Immature natural killer cell (primary cell): ENCODE measurements around the gene MOB3B. TPM values are rescaled to one million over a fixed set of nuclear protein-coding genes. Genes with fewer than 3 reads are reported as not detected.
"Not testable (repeated sequence)": the region's sequence is repeated elsewhere in the genome, so short reads cannot be mapped to it uniquely, and the experiment has no call there.

Experiments used
- DNase-seq, 3 donors: peaks; one replicate each; pipeline ENCODE4 v3.0.0; 2022; ENCODE audit warnings: mixed read lengths in 1 of 3
- H3K27ac Mint-ChIP-seq, 6 donors: one replicate each; pipeline ENCODE4 v1.8.0; 2020; ENCODE audit warnings: mixed read lengths in 6 of 6, mild to moderate bottlenecking in 5 of 6, inconsistent platforms in 4 of 6, moderate library complexity in 3 of 6
- H3K27me3 Mint-ChIP-seq, 3 donors: one replicate each; pipeline ENCODE4 v1.8.0; 2020 to 2021; ENCODE audit warnings: low read depth in 3 of 3, mild to moderate bottlenecking in 3 of 3, mixed read lengths in 3 of 3, moderate library complexity in 3 of 3, inconsistent platforms in 1 of 3
- H3K36me3 Mint-ChIP-seq, 3 donors: one replicate each; pipeline ENCODE4 v1.8.0; 2020; ENCODE audit warnings: mixed read lengths in 3 of 3, inconsistent platforms in 2 of 3, mild to moderate bottlenecking in 2 of 3
- H3K4me1 Mint-ChIP-seq, 2 donors: one replicate each; pipeline ENCODE4 v1.8.0; 2020; ENCODE audit warnings: inconsistent platforms in 2 of 2, mild to moderate bottlenecking in 2 of 2, mixed read lengths in 2 of 2, moderate library complexity in 1 of 2
- H3K4me3 Mint-ChIP-seq, 5 donors: one replicate each; pipeline ENCODE4 v1.8.0; 2020; ENCODE audit warnings: mild to moderate bottlenecking in 5 of 5, mixed read lengths in 5 of 5, inconsistent platforms in 3 of 5, moderate library complexity in 3 of 5
- H3K9me3 Mint-ChIP-seq, 6 donors: one replicate each; pipeline ENCODE4 v1.8.0; 2020; ENCODE audit warnings: mild to moderate bottlenecking in 6 of 6, mixed read lengths in 6 of 6, inconsistent platforms in 4 of 6, moderate library complexity in 3 of 6
- polyA plus RNA-seq, 3 donors: library from polyadenylated mRNA; unstranded; fragments of 300-500 nt; fragmentation: Illumina TruSeq; gene quantifications; one replicate each; pipeline ENCODE4 v1.2.3, GENCODE V29; 2021

The MOB3B gene
- polyA plus RNA-seq, 3 donors from 2014 or later: 0.03 to 0.27 TPM; not detected in 1

- no peaks in the 10 kb centered on the region for H3K36me3 Mint-ChIP-seq
- peaks cover 0 to 8% (median 0%) of the 10 kb centered on the region in 6 donors for H3K9me3 Mint-ChIP-seq
- H3K27ac Mint-ChIP-seq: no peak overlapping the region
- H3K4me1 Mint-ChIP-seq: no peaks in the 10 kb centered on the region
- H3K4me3 Mint-ChIP-seq: no peak overlapping the region
- no peak for DNase-seq
- peaks cover 1 to 5% (median 3%) of the 10 kb centered on the region in 3 donors for H3K27me3 Mint-ChIP-seq
These were observed 57.4 kb downstream of the MOB3B start for GRCh38 chr9:27472195-27472594.

- Mint-ChIP-seq H3K27me3 (peaks cover 1 to 5% (median 3%) of the 10 kb centered on the region in 3 donors), H3K9me3 (peaks cover 0 to 3% (median 0%) of the 10 kb centered on the region in 6 donors), H3K4me3 (no peak overlapping the region), H3K36me3 (no peaks in the 10 kb centered on the region), H3K4me1 (no peaks in the 10 kb centered on the region), H3K27ac (no peak overlapping the region)
- no peak for DNase-seq
These were observed 57.8 kb downstream of the MOB3B start for GRCh38 chr9:27471789-27472188.

GRCh38 chr9:27471366-27471765, 58.2 kb downstream of the MOB3B start:
- no peak for DNase-seq
- Mint-ChIP-seq H3K4me3 (no peak overlapping the region), H3K4me1 (no peaks in the 10 kb centered on the region), H3K9me3 (peaks cover 0 to 3% (median 0%) of the 10 kb centered on the region in 6 donors), H3K27me3 (peaks cover 1 to 5% (median 3%) of the 10 kb centered on the region in 3 donors), H3K36me3 (no peaks in the 10 kb centered on the region), H3K27ac (no peak overlapping the region)

DNA sequence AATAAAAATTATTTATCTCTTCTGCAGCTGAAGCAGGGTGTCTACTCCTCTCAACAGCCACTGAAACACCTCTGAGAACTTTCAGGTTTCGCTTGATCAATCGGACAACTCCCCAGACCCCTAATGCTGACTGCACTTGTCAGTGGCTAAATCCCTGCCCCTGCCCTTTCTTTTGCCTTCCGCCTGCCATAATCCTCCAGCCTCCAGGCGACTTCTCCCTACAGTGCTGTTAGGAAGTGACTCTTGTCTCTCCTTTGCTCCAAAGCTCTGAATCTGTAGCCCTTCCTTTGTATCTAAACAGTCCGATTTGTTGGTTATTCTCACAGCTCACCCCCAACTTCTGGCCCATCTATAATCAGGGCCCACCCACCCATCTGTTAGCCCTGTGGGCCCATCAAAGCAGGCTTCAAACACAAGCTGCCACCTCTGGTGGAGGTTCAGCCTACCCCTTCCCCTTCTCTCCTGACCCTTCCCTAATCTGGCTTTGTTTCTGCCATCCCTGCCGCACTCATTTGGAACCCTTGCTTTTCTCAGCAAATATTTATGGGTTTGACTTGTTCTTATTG, 59.2 kb downstream of the MOB3B start:
- H3K4me3 Mint-ChIP-seq: no peak overlapping the region
- no peaks in the 10 kb centered on the region for H3K36me3 Mint-ChIP-seq
- no peaks in the 10 kb centered on the region for H3K4me1 Mint-ChIP-seq
- H3K27me3 Mint-ChIP-seq: peaks cover 1 to 5% (median 3%) of the 10 kb centered on the region in 3 donors
- no peak overlapping the region for H3K27ac Mint-ChIP-seq
- H3K9me3 Mint-ChIP-seq: peaks cover 0 to 3% (median 0%) of the 10 kb centered on the region in 6 donors
- no peak for DNase-seq

DNA sequence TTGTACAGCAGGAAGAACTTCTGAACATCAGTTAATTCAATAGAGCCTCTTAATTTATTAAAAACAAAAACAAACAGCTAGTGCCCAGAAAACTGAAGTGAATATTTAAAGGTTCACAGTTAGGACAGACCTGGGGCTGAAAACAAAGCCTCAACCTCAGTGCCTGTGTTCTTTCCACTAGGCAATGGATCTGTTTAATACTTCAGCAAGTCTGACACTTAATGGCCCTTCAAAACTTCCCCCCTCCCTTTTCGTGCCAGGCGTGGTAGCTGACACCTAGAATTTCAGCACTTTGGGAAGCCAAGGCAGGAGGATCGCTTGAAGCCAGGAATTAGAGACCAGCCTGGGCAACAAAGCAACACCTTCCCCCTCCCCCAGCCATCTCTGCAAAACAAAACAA, 60.1 kb downstream of the MOB3B start:
- Mint-ChIP-seq H3K27ac (no peak overlapping the region), H3K4me1 (no peaks in the 10 kb centered on the region), H3K4me3 (no peak overlapping the region), H3K36me3 (no peaks in the 10 kb centered on the region), H3K27me3 (peaks cover 2 to 5% (median 3%) of the 10 kb centered on the region in 3 donors), H3K9me3 (peaks cover 0 to 3% (median 0%) of the 10 kb centered on the region in 6 donors)
- DNase-seq: no peak

GRCh38 chr9:27468462-27469110, 61.0 kb downstream of the MOB3B start:
- H3K4me1 Mint-ChIP-seq: no peaks in the 10 kb centered on the region
- no peaks in the 10 kb centered on the region for H3K36me3 Mint-ChIP-seq
- no peak for DNase-seq
- no peak overlapping the region for H3K4me3 Mint-ChIP-seq
- H3K27ac Mint-ChIP-seq: no peak overlapping the region
- H3K9me3 Mint-ChIP-seq: peaks cover 0 to 3% (median 0%) of the 10 kb centered on the region in 6 donors
- peaks cover 2 to 5% (median 3%) of the 10 kb centered on the region in 3 donors for H3K27me3 Mint-ChIP-seq

GRCh38 chr9:27468000-27468399, 61.6 kb downstream of the MOB3B start:
- H3K4me1 Mint-ChIP-seq: no peaks in the 10 kb centered on the region
- DNase-seq: no peak
- H3K9me3 Mint-ChIP-seq: peaks cover 0 to 3% (median 0%) of the 10 kb centered on the region in 6 donors
- no peak overlapping the region for H3K27ac Mint-ChIP-seq
- peaks cover 2 to 5% (median 3%) of the 10 kb centered on the region in 3 donors for H3K27me3 Mint-ChIP-seq
- no peaks in the 10 kb centered on the region for H3K36me3 Mint-ChIP-seq
- H3K4me3 Mint-ChIP-seq: no peak overlapping the region

- H3K4me1 Mint-ChIP-seq: no peaks in the 10 kb centered on the region
- DNase-seq: no peak
- no peaks in the 10 kb centered on the region for H3K36me3 Mint-ChIP-seq
- H3K9me3 Mint-ChIP-seq: peaks cover 0 to 3% (median 0%) of the 10 kb centered on the region in 6 donors
- no peak overlapping the region for H3K4me3 Mint-ChIP-seq
- peaks cover 2 to 5% (median 3%) of the 10 kb centered on the region in 3 donors for H3K27me3 Mint-ChIP-seq
- H3K27ac Mint-ChIP-seq: no peak overlapping the region
These were observed 62.1 kb downstream of the MOB3B start for GRCh38 chr9:27467486-27467885.

- not testable (repeated sequence) for DNase-seq, H3K4me1 Mint-ChIP-seq, H3K27me3 Mint-ChIP-seq, H3K9me3 Mint-ChIP-seq, H3K27ac Mint-ChIP-seq, H3K36me3 Mint-ChIP-seq, H3K4me3 Mint-ChIP-seq
These were observed 63.1 kb downstream of the MOB3B start for GRCh38 chr9:27466516-27466915.

- H3K36me3 Mint-ChIP-seq, H3K27me3 Mint-ChIP-seq, H3K4me1 Mint-ChIP-seq, DNase-seq, H3K27ac Mint-ChIP-seq, H3K4me3 Mint-ChIP-seq, H3K9me3 Mint-ChIP-seq: not testable (repeated sequence)
These were observed 64.7 kb downstream of the MOB3B start for GRCh38 chr9:27464950-27465349.

- Mint-ChIP-seq H3K4me3 (no peak overlapping the region), H3K27ac (no peak overlapping the region), H3K9me3 (peaks cover 0 to 2% (median 0%) of the 10 kb centered on the region in 6 donors), H3K4me1 (no peaks in the 10 kb centered on the region), H3K27me3 (peaks cover 2 to 6% (median 3%) of the 10 kb centered on the region in 3 donors), H3K36me3 (no peaks in the 10 kb centered on the region)
- no peak for DNase-seq
These were observed 66.8 kb downstream of the MOB3B start for GRCh38 chr9:27462846-27463245.

DNA sequence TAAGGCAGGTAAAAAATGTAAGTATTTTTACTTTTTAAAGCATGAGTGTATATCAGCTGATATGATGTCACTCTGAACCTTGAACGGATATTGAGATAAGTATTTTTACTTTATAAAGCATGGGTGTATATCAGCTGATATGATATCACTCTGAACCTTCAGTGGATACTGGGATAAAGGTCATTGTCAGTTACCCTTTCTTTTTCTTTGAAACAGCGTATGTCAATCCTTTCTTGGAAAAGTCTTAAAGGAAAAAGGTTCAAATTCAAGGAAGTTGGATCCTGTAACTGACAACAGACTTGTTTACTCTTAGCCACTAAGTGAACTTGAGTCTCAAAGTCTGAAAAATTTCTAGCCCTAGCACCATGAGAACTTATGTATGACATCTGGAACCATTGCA, 67.2 kb downstream of the MOB3B start:
- DNase-seq: no peak
- H3K4me1 Mint-ChIP-seq: peaks cover 2 to 4% of the 10 kb centered on the region in 2 donors
- H3K9me3 Mint-ChIP-seq: peaks cover 0 to 2% (median 0%) of the 10 kb centered on the region in 6 donors
- H3K36me3 Mint-ChIP-seq: no peaks in the 10 kb centered on the region
- H3K4me3 Mint-ChIP-seq: no peak overlapping the region
- H3K27me3 Mint-ChIP-seq: peaks cover 2 to 6% (median 3%) of the 10 kb centered on the region in 3 donors
- no peak overlapping the region for H3K27ac Mint-ChIP-seq

GRCh38 chr9:27460226-27461023, 69.2 kb downstream of the MOB3B start:
- peaks cover 0 to 6% (median 2%) of the 10 kb centered on the region in 3 donors for H3K27me3 Mint-ChIP-seq
- no peak overlapping the region for H3K27ac Mint-ChIP-seq
- H3K4me1 Mint-ChIP-seq: peaks cover 2 to 8% of the 10 kb centered on the region in 2 donors
- no peak overlapping the region for H3K4me3 Mint-ChIP-seq
- H3K36me3 Mint-ChIP-seq: no peaks in the 10 kb centered on the region
- H3K9me3 Mint-ChIP-seq: peaks cover 0 to 2% (median 0%) of the 10 kb centered on the region in 6 donors
- no peak for DNase-seq

GRCh38 chr9:27457445-27457844, 72.2 kb downstream of the MOB3B start:
- H3K4me3 Mint-ChIP-seq: no peak overlapping the region
- peaks cover 0 to 4% (median 2%) of the 10 kb centered on the region in 3 donors for H3K27me3 Mint-ChIP-seq
- DNase-seq: no peak
- no peaks in the 10 kb centered on the region for H3K36me3 Mint-ChIP-seq
- H3K4me1 Mint-ChIP-seq: peaks cover 2 to 8% of the 10 kb centered on the region in 2 donors
- H3K27ac Mint-ChIP-seq: no peak overlapping the region
- peaks cover 0 to 3% (median 0%) of the 10 kb centered on the region in 6 donors for H3K9me3 Mint-ChIP-seq
